NCI-H1417 (cell line): ENCODE measurements around the gene ADGRB3.
A peak's percentile ranks its signal among the peaks of the same experiment; 100 is the strongest.
"Not testable (repeated sequence)": the region's sequence is repeated elsewhere in the genome, so short reads cannot be mapped to it uniquely, and the experiment has no call there.

Experiments used
- DNase-seq, 3 experiments: peaks; one replicate each; lab custom pipeline; 2025; lab: John Stamatoyannopoulos, UW

The ADGRB3 gene

GRCh38 chr6:69422475-69422874 is 787.4 kb downstream of the ADGRB3 start:
- DNase-seq = peak in 2 of 3 experiments; percentile 51 to 83

DNA sequence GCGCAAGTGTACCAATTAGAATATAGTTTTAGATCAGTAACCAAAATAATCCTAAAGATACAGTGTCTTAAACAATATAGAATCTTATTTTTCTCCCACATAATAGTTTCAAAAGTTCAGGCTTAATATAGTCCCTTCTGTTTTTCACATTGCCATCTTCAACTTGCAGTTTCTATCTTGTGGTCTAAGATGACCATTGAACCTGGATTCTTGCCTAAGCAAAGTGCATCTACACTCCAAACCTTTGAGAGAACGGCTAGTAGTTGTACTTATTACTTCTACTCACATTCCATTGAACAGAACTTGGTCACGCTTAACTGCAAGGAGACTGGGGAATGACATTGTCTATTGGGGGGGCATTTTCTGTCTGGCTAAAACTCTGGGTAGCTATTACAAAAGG is 788.7 kb downstream of the ADGRB3 start:
- no peak for DNase-seq

GRCh38 chr6:69424581-69424980 is 789.5 kb downstream of the ADGRB3 start:
- no peak for DNase-seq

GRCh38 chr6:69427882-69428281 is 792.8 kb downstream of the ADGRB3 start:
- no peak for DNase-seq

- DNase-seq = not testable (repeated sequence)
Measured at GRCh38 chr6:69432168-69432567, 797.1 kb downstream of the ADGRB3 start.

DNA sequence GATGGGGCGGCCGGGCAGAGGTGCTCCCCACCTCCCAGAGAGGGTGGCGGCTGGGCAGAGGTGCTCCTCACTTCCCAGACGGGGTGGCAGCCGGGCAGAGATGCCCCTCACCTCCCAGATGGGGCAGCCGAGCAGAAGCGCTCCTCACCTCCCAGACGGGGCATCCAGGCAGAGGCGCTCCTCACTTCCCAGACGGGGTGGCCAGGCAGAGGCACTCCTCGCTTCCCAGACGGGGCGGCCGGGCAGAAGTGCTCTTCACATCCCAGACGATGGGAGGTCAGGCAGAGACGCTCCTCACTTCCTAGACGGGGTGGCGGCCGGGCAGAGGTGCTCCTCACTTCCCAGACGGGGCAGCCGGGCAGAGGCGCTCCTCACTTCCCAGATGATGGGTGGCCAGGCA is 798.0 kb downstream of the ADGRB3 start:
- DNase-seq = not testable (repeated sequence)

DNA sequence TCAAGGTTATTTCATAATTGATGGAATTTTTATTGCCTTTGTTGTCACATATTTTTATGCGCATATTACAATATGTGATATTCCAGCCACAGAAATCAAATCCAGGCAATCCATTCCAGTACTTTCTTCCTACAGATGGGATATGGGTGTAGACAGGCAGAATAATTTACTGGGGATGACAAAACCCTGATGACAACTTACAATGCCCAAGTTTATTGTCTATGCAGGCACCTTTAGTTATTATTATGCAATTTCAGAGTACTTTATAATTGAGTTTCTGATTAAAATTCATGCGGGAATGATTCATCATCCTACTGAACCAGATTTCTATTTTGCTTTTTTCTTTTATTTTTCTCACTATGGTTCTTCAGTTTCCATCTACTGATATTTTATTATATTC is 803.0 kb downstream of the ADGRB3 start:
- no peak for DNase-seq
